GM21381 (cell line): Measurements from ENCODE around the gene NFE2L2.
A peak's percentile ranks its signal among the peaks of the same experiment; 100 is the strongest.
"Not testable (repeated sequence)": the region's sequence is repeated elsewhere in the genome, so short reads cannot be mapped to it uniquely, and the experiment has no call there.

Experiments
- ATAC-seq: cut with Tn5 transposase; IDR thresholded peaks from one replicate; pipeline ENCODE4 v1.9.1; 2021; ENCODE audit warnings: mild to moderate bottlenecking, moderate library complexity; ENCODE audit not compliant: unreplicated experiment

The NFE2L2 gene

GRCh38 chr2:177264693-177265587 is at the start of gene NFE2L2:
TSS of gene NFE2L2 (minus strand) at chr2:177264727. CDS start at chr2:177264576, 151 bp downstream.
- ATAC-seq = peak; percentile 60

- no peak for ATAC-seq
Measured at GRCh38 chr2:177314194-177314593, 49.7 kb upstream of the NFE2L2 start.

GRCh38 chr2:177313162-177313781 is 48.7 kb upstream of the NFE2L2 start:
- no peak for ATAC-seq

GRCh38 chr2:177312562-177312961 is 48.0 kb upstream of the NFE2L2 start:
- no peak for ATAC-seq

GRCh38 chr2:177309672-177310309 is 45.3 kb upstream of the NFE2L2 start:
- not testable (repeated sequence) for ATAC-seq

- no peak for ATAC-seq
Measured at GRCh38 chr2:177306550-177306949, 42.0 kb upstream of the NFE2L2 start.

GRCh38 chr2:177303939-177304338 is 39.4 kb upstream of the NFE2L2 start:
- no peak for ATAC-seq

- ATAC-seq = no peak
Measured at GRCh38 chr2:177302552-177302951, 38.0 kb upstream of the NFE2L2 start.

- ATAC-seq = no peak
Measured at GRCh38 chr2:177298191-177298590, 33.7 kb upstream of the NFE2L2 start.

GRCh38 chr2:177296040-177296439 is 31.5 kb upstream of the NFE2L2 start:
- no peak for ATAC-seq

GRCh38 chr2:177295484-177295883 is 31.0 kb upstream of the NFE2L2 start:
- ATAC-seq = no peak

- no peak for ATAC-seq
Measured at GRCh38 chr2:177291701-177292100, 27.2 kb upstream of the NFE2L2 start.

- peak; percentile 80 for ATAC-seq
Measured at GRCh38 chr2:177289824-177290628, 25.5 kb upstream of the NFE2L2 start.

- ATAC-seq = no peak
Measured at GRCh38 chr2:177287814-177288213, 23.3 kb upstream of the NFE2L2 start.

- no peak for ATAC-seq
Measured at GRCh38 chr2:177285892-177286715, 21.6 kb upstream of the NFE2L2 start.

- no peak for ATAC-seq
Measured at GRCh38 chr2:177284531-177284930, 20.0 kb upstream of the NFE2L2 start.

- no peak for ATAC-seq
Measured at GRCh38 chr2:177283906-177284305, 19.4 kb upstream of the NFE2L2 start.

GRCh38 chr2:177282787-177283572 is 18.5 kb upstream of the NFE2L2 start:
- ATAC-seq = no peak

GRCh38 chr2:177282181-177282641 is 17.7 kb upstream of the NFE2L2 start:
- no peak for ATAC-seq
